Measurements from ENCODE around the gene PHACTR2.
"Not testable (repeated sequence)": the region's sequence is repeated elsewhere in the genome, so short reads cannot be mapped to it uniquely, and the experiment has no call there.

The PHACTR2 gene

GRCh38 chr6:143864234-143864633 is 186.5 kb downstream of the PHACTR2 start, which contains the start of gene ZC2HC1B:
Gene ZC2HC1B, plus strand, starts transcription at chr6:143864474. Its CDS starts 66 bp downstream, at chr6:143864540.
- DNase-seq (ENCODE audit: low read depth) = no peak

DNA sequence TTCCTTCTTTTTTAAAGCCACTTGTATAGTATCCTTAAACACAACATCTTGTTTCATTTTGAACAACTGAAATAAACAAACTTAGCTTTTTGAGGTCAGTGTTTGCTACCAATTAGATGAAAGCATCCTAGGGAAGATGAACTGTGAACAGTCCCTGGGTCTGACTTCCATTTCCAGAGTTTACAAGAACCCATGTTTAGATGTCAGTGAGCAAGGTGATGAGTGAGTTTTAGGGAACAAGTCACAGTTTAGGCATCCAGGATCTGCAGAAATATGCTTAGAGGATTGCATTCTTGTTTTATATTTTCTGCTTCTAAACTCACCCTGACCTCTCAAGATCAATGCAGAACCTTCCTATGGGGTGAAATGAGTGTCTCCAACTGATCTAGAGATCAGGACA is 189.5 kb downstream of the PHACTR2 start:
- no peak for DNase-seq (ENCODE audit: low read depth)

DNA sequence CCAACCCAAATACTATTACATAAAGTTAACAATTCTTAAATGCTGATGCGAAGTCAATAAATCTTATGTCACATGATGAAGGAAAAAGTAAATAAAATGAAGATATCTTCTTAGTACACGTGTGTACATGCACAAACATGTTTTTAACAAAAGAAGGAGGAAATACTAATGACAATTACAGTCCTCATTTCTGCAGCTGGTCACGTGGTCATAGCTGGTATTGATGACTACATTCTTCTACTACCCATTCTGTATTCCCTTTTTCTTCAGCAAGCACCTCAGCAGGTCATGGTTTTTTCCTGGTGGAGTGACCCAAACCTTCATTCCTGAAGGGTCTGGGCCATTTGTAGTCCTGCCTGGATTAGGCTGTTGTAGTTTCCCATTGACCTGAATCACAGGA is 191.0 kb downstream of the PHACTR2 start:
- DNase-seq (ENCODE audit: low read depth) = not testable (repeated sequence)

DNA sequence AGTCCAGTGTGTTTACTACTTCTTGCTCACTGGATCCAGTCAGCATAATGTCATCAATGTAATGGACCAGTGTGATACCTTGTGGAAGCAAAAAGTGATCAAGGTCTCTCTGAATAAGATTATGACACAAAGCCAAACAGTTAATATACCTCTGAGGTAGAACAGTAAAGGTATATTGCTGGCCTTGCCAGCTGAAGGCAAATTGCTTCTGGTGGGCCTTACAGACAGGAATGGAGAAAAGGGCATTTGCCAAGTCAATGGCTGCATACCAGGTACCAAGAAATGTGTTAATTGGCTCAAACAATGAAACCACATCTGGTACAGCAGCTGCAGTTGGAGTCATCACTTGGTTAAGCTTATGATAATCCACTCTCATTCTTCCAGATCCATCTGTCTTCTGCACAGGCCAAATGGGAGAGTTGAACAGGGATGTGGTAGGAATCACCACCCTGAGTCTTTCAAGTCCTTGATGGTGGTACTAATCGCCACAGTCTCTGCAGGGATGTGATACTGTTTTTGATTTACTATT is 193.5 kb downstream of the PHACTR2 start:
- not testable (repeated sequence) for DNase-seq (ENCODE audit: low read depth)

DNA sequence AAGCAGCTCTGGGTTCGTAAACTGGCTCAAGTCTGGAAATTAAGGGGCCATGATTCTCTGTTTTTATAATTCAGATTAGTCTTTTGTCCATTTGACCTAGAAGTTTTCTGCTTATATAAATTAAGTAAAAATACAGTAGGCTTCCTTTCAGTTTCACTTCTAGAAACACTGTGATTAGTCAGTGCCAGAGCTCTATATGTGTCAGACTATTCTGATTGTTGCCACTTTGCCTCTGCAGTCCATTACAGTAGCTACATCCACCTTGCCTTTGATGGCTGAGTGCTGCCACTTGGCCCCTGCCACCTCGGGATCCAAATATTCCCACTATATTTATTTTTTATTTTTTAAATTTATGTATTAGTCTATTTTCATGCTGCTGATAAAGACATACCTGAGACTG is 194.4 kb downstream of the PHACTR2 start:
- no peak for DNase-seq (ENCODE audit: low read depth)

GRCh38 chr6:143873600-143873999 is 195.8 kb downstream of the PHACTR2 start:
- not testable (repeated sequence) for DNase-seq (ENCODE audit: low read depth)

DNA sequence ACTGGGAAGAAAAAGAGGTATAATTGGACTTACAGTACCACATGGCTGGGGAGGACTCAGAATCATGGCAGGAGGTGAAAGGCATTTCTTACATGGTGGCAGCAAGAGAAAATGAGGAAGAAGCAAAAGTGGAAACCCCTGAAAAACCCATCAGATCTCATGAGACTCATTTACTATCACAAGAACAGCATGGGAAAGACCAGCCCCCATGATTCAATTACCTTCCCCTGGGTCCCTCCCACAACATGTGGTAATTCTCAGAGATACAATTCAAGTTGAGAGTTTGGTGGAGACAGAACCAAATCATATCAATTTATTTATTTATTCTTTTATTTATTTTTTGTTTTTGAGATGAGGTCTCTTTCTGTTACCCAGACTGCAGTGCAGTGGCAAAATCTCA is 196.7 kb downstream of the PHACTR2 start:
- not testable (repeated sequence) for DNase-seq (ENCODE audit: low read depth)

GRCh38 chr6:143877584-143878271 is 200.0 kb downstream of the PHACTR2 start:
- no peak for DNase-seq (ENCODE audit: low read depth)

DNA sequence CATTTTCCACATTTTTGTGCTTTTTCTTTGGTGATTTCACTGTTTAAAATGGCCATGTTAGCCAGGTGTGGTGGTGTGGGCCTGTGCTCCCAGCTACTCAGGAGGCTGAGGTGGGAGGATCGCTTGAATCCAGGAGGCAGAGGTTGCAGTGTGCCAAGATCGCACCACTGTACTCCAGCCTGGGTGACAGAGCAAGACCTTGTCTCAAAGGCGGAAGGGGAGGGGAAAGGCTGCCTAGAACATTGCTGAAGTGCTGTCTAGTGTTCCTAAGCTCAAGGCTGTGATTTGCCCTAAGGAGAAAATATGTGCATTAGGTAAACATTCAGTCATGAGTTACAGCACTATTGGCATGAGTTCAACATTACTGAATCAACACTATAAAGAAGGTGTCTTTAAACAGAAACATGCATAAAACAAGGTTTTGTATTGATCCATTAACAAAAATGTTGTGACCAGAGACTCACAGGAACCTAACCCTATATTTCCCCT is 200.6 kb downstream of the PHACTR2 start:
- DNase-seq (ENCODE audit: low read depth) = no peak

- no peak for DNase-seq (ENCODE audit: low read depth)
Observed at GRCh38 chr6:143880412-143880811, 202.6 kb downstream of the PHACTR2 start.
